Stomach (tissue), 9 donors: Measurements from ENCODE around the gene GNG14. TPM values are rescaled to one million over a fixed set of nuclear protein-coding genes. Genes with fewer than 3 reads are reported as not detected.

Source experiments
- DNase-seq, 2 donors: peaks; one replicate each; pipeline versions ENCODE4 v3.0.0 to v3.0.0-alpha.2; 2013 to 2019
- H3K27ac ChIP-seq, 5 donors: fragments of 200-600 bp in 4 of 5; sonication (generic) in 4 of 5; one replicate each; pipeline ENCODE4 v1.5.1; 2013 to 2019; ENCODE audit warnings: mild to moderate bottlenecking in 1 of 5, moderate library complexity in 1 of 5
- H3K27me3 ChIP-seq, 3 donors: fragments of 200-600 bp; sonication (generic); one replicate each; pipeline ENCODE4 v1.5.1; 2017 to 2019; ENCODE audit warnings: mixed run types in 1 of 3
- H3K36me3 ChIP-seq, 4 donors: fragments of 200-600 bp; sonication (generic); 1 replicate in 3 of 4; 2 replicates in 1 of 4; pipeline ENCODE4 v1.5.1; 2016 to 2019
- H3K4me1 ChIP-seq, 4 donors: fragments of 200-600 bp; sonication (generic); one replicate each; pipeline ENCODE4 v1.5.1; 2016 to 2019
- H3K4me3 ChIP-seq, 4 donors: fragments of 200-600 bp; sonication (generic) in 3 of 4; one replicate each; pipeline ENCODE4 v1.5.1; 2016 to 2019; ENCODE audit warnings: mild to moderate bottlenecking in 1 of 4
- H3K9me3 ChIP-seq, 4 donors: fragments of 200-600 bp; sonication (generic); one replicate each; pipeline ENCODE4 v1.5.1; 2016 to 2019
- CTCF ChIP-seq, 7 experiments: fragments of 450-650 bp in 4 of 7; fragments of 200-600 bp in 3 of 7; sonication (generic) in 3 of 7; IDR thresholded peaks; one replicate each; pipeline ENCODE4 v1.5.1; 2016 to 2019; ENCODE audit warnings: antibody characterized with exemption in 7 of 7, control low read depth in 2 of 7, mild to moderate bottlenecking in 1 of 7
- EP300 ChIP-seq: sonication (generic); formaldehyde crosslinking; IDR thresholded peaks from one replicate; pipeline ENCODE4 v1.6.1; 2017; ENCODE audit warnings: antibody characterized with exemption
- POLR2A ChIP-seq, 4 donors: fragments of 450-650 bp; IDR thresholded peaks; one replicate each; pipeline ENCODE4 v1.6.1; 2016; ENCODE audit warnings: antibody characterized with exemption in 4 of 4, control low read depth in 2 of 4, mild to moderate bottlenecking in 1 of 4, moderate library complexity in 1 of 4
- POLR2AphosphoS5 ChIP-seq, 3 donors: sonication (generic); formaldehyde crosslinking; IDR thresholded peaks; one replicate each; pipeline ENCODE4 v1.6.1; 2016; ENCODE audit warnings: antibody characterized with exemption in 3 of 3
- WGBS, 5 donors: extraction: QIAGEN DNeasy Blood & Tissue Kit in 3 of 5; methylation state at CpG; one replicate each; pipeline versions ENCODE4 v1.1.5 to v1.1.7; 2013 to 2018; 5-methylcytosine and 5-hydroxymethylcytosine counted together
- intact Hi-C: fragments of 100-400 bp; cut with DNase I; formaldehyde crosslinking; loops from one replicate; pipeline ENCODE4 v1.15.1; 2023; ENCODE audit warnings: low total_unique reads
- polyA plus RNA-seq, 3 donors: library from polyadenylated mRNA; stranded (reverse); fragments of 200-250 nt; gene quantifications; one replicate each; pipeline ENCODE4 v1.2.3, GENCODE V29; 2013
- total RNA-seq, 5 donors: library from RNA; depleted of rRNA; stranded (reverse); fragments of >200 nt; gene quantifications; one replicate each; pipeline versions ENCODE4 v1.1.0 to v1.2.3, GENCODE V29; 2014 to 2016
- donor health status: healthy with polysubstance abuse.
- donor health status: Bipolar disorder and iron deficiency.
- donor health status: healthy.

GNG14 gene
- total and polyA plus RNA-seq, 8 donors: not detected

- no peaks in the 10 kb centered on the region for H3K27me3 ChIP-seq
- H3K4me1 ChIP-seq: peaks cover 10 to 19% (median 17%) of the 10 kb centered on the region in 4 donors
- peak in 1 of 7 experiments; percentile 19 for TF ChIP-seq CTCF (IDR thresholded peaks at IDR 0.05)
- no peak for TF ChIP-seq POLR2A (IDR thresholded peaks at IDR 0.05)
- no peak for TF ChIP-seq POLR2AphosphoS5 (IDR thresholded peaks at IDR 0.05)
- H3K9me3 ChIP-seq: no peaks in the 10 kb centered on the region
- H3K4me3 ChIP-seq: peak overlapping the region; percentile 41 to 48 (median 44)
- peak in 1 of 2 donors; percentile 56 for DNase-seq
- whole genome bisulfite sequencing, 5 donors: 8 to 25% (median 19%) methylated on average over 24 to 29 of the region's 29 CpGs
- intact Hi-C loops: no loop called here
- H3K36me3 ChIP-seq: peaks cover 0 to 30% (median 14%) of the 10 kb centered on the region in 4 donors
- no peak overlapping the region for H3K27ac ChIP-seq
Measured at GRCh38 chr19:12648088-12648487, 39.7 kb upstream of the GNG14 start.

DNA sequence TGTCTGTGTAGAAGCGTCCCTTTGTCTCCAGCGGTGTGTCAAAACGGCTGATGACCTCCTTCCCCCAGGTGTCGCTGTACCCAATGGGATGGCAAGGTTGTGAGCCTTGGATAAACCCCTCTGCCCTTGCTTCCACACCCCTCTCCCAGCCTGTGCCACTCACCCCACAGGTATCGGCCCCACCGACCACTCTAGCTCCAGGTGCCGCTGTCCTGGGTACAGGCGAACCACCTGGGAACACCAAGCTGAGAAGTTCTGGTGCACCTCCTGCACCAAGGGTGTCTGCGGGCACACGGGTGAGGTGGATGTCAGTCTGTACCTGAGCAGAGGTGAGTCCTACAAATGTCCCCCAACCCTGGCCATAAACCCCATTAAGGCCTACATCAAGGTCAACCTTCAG is 37.9 kb upstream of the GNG14 start:
- no peak for DNase-seq
- Histone ChIP-seq H3K27ac (no peak overlapping the region), H3K9me3 (no peaks in the 10 kb centered on the region), H3K36me3 (peaks cover 0 to 39% (median 28%) of the 10 kb centered on the region in 4 donors), H3K4me3 (no peak overlapping the region), H3K4me1 (peaks cover 10 to 19% (median 17%) of the 10 kb centered on the region in 4 donors), H3K27me3 (no peaks in the 10 kb centered on the region)
- TF ChIP-seq POLR2A (IDR thresholded peaks at IDR 0.05) (no peak), POLR2AphosphoS5 (IDR thresholded peaks at IDR 0.05) (no peak), EP300 (no peak)
- 93 to 98% (median 95%) methylated on average over 10 of the region's 10 CpGs for WGBS, 5 donors
- intact Hi-C loops: no loop called here

GRCh38 chr19:12652219-12652618 is 35.6 kb upstream of the GNG14 start:
- Histone ChIP-seq H3K36me3 (peaks cover 15 to 57% (median 50%) of the 10 kb centered on the region in 4 donors), H3K4me1 (peaks cover 10 to 17% (median 15%) of the 10 kb centered on the region in 4 donors), H3K27ac (no peak overlapping the region), H3K27me3 (no peaks in the 10 kb centered on the region), H3K4me3 (no peak overlapping the region), H3K9me3 (no peaks in the 10 kb centered on the region)
- TF ChIP-seq POLR2AphosphoS5 (IDR thresholded peaks at IDR 0.05) (no peak), POLR2A (IDR thresholded peaks at IDR 0.05) (no peak), CTCF (IDR thresholded peaks at IDR 0.05) (no peak), EP300 (no peak)
- intact Hi-C loops: no loop called here
- DNase-seq: no peak
- WGBS, 5 donors: 88 to 96% (median 96%) methylated on average over 6 of the region's 6 CpGs

DNA sequence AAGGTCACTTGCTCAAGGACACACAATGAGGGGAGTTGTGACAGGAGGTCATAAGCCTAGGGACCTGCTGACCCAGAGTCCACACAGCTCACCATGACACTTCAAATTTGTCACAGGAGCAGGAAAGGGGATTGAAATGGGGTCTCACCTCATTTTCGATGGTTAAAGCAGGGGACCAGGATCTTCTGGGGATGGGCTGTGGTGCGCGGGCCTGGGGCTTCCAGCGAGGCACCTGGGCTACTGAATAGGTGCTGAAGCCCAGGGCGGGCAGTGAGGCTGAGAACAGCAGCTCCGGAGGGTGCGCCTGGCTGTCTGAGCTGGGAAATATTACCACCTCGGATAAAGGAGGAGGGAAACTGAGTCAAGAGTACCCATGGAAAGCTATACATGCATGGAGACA is 32.3 kb upstream of the GNG14 start:
- no peaks in the 10 kb centered on the region for H3K4me1 ChIP-seq
- peaks cover 25 to 88% (median 83%) of the 10 kb centered on the region in 4 donors for H3K36me3 ChIP-seq
- TF ChIP-seq EP300 (no peak), CTCF (IDR thresholded peaks at IDR 0.05) (no peak), POLR2AphosphoS5 (IDR thresholded peaks at IDR 0.05) (no peak), POLR2A (IDR thresholded peaks at IDR 0.05) (no peak)
- no peak overlapping the region for H3K4me3 ChIP-seq
- WGBS, 5 donors: 93 to 97% (median 97%) methylated on average over 8 of the region's 8 CpGs
- intact Hi-C loops: no loop called here
- DNase-seq: no peak
- no peaks in the 10 kb centered on the region for H3K9me3 ChIP-seq
- H3K27ac ChIP-seq: no peak overlapping the region
- no peaks in the 10 kb centered on the region for H3K27me3 ChIP-seq

GRCh38 chr19:12656899-12657571 is 30.8 kb upstream of the GNG14 start:
- Histone ChIP-seq H3K4me3 (no peak overlapping the region), H3K9me3 (no peaks in the 10 kb centered on the region), H3K4me1 (no peaks in the 10 kb centered on the region), H3K27ac (no peak overlapping the region), H3K36me3 (peaks cover 39 to 92% (median 87%) of the 10 kb centered on the region in 4 donors), H3K27me3 (no peaks in the 10 kb centered on the region)
- no peak for DNase-seq
- WGBS, 5 donors: 70 to 76% (median 74%) methylated on average over 42 to 50 of the region's 50 CpGs
- intact Hi-C loops: no loop called here
- TF ChIP-seq CTCF (IDR thresholded peaks at IDR 0.05): no peak
- no peak for TF ChIP-seq POLR2AphosphoS5 (IDR thresholded peaks at IDR 0.05)
